ENCODE measurements around the gene RNF123.
A peak's percentile ranks its signal among the peaks of the same experiment; 100 is the strongest.

The RNF123 gene

DNA sequence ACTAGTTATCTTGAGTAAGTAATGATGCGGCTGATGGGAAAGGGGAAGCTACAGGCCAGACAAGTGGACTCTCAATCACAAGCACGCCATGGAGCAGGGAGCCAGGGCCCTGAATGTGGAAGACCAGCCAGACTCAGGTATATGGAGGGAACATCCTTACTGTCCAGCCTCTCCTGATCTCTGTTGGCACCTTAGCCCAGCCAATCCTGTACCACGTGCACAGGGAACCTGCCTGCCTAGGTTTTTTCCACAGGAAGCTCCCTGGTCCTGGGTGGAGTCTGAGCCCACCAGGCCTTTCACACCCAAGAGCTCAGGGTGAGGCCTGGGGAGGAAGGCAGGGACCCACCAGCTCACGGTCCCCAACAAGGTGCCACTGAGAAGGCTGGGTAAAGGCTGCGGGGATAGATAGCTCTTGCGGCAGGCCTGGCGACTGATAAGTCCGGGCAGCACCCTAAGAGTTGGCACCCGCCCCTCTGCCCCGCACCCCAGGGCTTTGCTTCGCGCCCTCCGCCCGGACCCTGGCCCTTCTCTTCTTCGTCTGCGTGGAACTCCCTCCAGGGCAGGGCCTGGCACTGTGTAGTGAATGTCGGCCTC is 16.1 kb upstream of the RNF123 start:
- Histone ChIP-seq H3K36me3 (ENCODE audit: insufficient read depth, insufficient read length, low read length) (peaks cover 39% of the 10 kb centered on the region), H3K27me3 (ENCODE audit: insufficient read depth, insufficient read length) (no peaks in the 10 kb centered on the region), H3K9me3 (ENCODE audit: insufficient read depth, low read length) (no peaks in the 10 kb centered on the region), H3K4me3 (ENCODE audit: insufficient read length, low read depth) (peak overlapping the region; percentile 95), H3K4me1 (ENCODE audit: insufficient read depth, insufficient read length) (peaks cover 11% of the 10 kb centered on the region), H3K9ac (ENCODE audit: insufficient read length, low read depth) (peak overlapping the region; percentile 99)
- no peak for TF ChIP-seq YY1 (IDR thresholded peaks at IDR 0.05; ENCODE audit: insufficient read depth, insufficient read length)
- TF ChIP-seq ZNF274 (IDR thresholded peaks at IDR 0.05; ENCODE audit: low read depth, low read length) = no peak
- no peak for TF ChIP-seq SUZ12 (IDR thresholded peaks at IDR 0.05; ENCODE audit: extremely low read depth, insufficient read depth, insufficient read length)
- no peak for DNase-seq (ENCODE audit: low read depth, low spot score)

DNA sequence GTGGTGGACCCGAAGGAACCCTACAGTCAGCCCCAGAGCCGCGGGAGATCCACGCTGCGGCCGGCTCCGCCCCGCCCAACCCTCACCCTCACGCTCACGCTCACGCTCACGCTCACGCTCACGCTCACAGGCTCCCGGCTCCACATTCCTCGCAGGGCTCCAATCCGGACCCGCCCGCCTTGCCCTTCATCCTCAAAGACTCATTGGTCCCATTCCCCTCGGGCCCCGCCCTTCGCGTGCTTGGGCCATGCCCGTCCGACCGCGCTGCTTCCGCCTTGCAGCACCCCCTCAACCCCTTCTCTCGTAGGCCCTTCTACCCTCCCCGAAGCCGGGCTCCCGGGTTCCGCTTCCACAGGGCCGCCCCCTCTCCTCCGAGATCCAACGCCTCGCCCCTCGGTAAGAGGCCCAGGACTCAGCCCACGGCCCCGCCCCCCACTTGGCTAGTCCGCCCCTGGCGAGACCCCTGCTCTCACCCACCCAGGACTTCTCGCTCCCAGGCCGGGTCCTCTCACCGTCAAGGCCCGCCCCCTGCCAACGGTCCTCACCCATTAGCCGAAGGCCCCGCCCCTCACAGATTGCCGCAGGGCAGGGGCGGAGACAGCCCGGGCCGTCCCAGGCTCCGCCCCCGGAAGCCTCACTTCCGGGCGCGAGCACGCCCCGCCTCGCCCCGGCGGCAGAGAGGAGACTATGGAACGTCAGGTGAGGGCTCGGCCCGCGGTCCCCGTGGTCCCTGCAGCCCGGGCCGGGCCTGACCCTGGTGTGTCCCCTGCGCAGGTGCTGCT is 15.5 kb upstream of the RNF123 start, which contains the start of gene APEH:
APEH (plus strand) TSS at position 637 of the 782 bp plus-strand sequence; CDS start at position 688, 51 bp downstream.
- H3K4me3 ChIP-seq (ENCODE audit: insufficient read length, low read depth) = peak within 1 kb of the TSS; percentile 95
- TF ChIP-seq ZNF274 (IDR thresholded peaks at IDR 0.05; ENCODE audit: low read depth, low read length) (no peak), SUZ12 (IDR thresholded peaks at IDR 0.05; ENCODE audit: extremely low read depth, insufficient read depth, insufficient read length) (no peak), YY1 (IDR thresholded peaks at IDR 0.05; ENCODE audit: insufficient read depth, insufficient read length) (no peak)
- peak; percentile 97 for DNase-seq (ENCODE audit: low read depth, low spot score)

DNA sequence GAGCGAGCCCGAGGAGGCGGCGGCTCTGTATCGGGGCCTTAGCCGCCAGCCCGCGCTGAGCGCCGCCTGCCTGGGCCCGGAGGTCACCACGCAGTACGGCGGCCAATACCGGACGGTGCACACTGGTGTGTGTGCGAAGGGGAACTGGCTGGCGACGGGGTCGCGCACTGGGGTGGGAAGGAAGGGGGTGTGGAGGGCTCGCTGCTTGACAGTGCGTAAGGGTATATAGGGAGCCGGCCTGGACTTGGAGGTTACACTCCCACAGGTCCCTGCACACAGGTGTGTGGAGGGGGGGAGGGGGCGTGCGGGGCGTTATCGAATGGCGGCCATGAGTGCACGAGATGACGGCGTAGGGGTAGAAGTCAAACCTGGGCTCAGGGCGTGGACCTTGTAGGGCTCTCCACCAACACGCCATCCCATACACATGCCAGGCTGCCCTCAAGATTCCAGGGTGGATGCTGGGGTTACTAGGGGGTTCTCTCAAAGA is 14.8 kb upstream of the RNF123 start:
- Histone ChIP-seq H3K4me3 (ENCODE audit: insufficient read length, low read depth) (peak overlapping the region; percentile 95), H3K36me3 (ENCODE audit: insufficient read depth, insufficient read length, low read length) (peaks cover 52% of the 10 kb centered on the region), H3K4me1 (ENCODE audit: insufficient read depth, insufficient read length) (peaks cover 11% of the 10 kb centered on the region), H3K27me3 (ENCODE audit: insufficient read depth, insufficient read length) (no peaks in the 10 kb centered on the region), H3K9ac (ENCODE audit: insufficient read length, low read depth) (peak overlapping the region; percentile 99), H3K9me3 (ENCODE audit: insufficient read depth, low read length) (no peaks in the 10 kb centered on the region)
- no peak for TF ChIP-seq YY1 (IDR thresholded peaks at IDR 0.05; ENCODE audit: insufficient read depth, insufficient read length)
- no peak for TF ChIP-seq SUZ12 (IDR thresholded peaks at IDR 0.05; ENCODE audit: extremely low read depth, insufficient read depth, insufficient read length)
- TF ChIP-seq ZNF274 (IDR thresholded peaks at IDR 0.05; ENCODE audit: low read depth, low read length) = no peak
- DNase-seq (ENCODE audit: low read depth, low spot score) = no peak

More for the DNA sequence above, 15.5 kb upstream of the RNF123 start, which contains the start of gene APEH:
- Histone ChIP-seq H3K4me1 (ENCODE audit: insufficient read depth, insufficient read length) (peaks cover 11% of the 10 kb centered on the region), H3K36me3 (ENCODE audit: insufficient read depth, insufficient read length, low read length) (peaks cover 45% of the 10 kb centered on the region), H3K9me3 (ENCODE audit: insufficient read depth, low read length) (no peaks in the 10 kb centered on the region), H3K9ac (ENCODE audit: insufficient read length, low read depth) (peak within 1 kb of the TSS; percentile 99), H3K27me3 (ENCODE audit: insufficient read depth, insufficient read length) (no peaks in the 10 kb centered on the region)

DNA sequence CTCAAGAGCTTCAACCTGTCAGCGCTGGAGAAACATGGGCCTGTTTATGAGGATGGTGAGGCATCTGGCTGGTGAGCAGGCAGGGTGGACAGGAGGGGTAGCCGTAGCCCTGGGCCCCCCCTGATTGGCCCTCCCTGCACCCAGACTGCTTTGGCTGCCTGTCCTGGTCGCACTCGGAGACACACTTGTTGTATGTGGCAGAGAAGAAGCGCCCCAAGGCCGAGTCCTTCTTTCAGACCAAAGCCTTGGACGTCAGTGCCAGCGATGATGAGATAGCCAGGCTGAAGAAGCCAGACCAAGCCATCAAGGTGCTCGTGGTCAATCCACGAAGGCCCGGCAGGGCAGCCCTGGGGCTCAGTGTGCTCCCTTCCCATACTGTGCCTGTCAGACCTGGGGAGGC is 13.4 kb upstream of the RNF123 start:
- peaks cover 61% of the 10 kb centered on the region for H3K36me3 ChIP-seq (ENCODE audit: insufficient read depth, insufficient read length, low read length)
- no peak overlapping the region for H3K9ac ChIP-seq (ENCODE audit: insufficient read length, low read depth)
- no peaks in the 10 kb centered on the region for H3K9me3 ChIP-seq (ENCODE audit: insufficient read depth, low read length)
- no peak for TF ChIP-seq SUZ12 (IDR thresholded peaks at IDR 0.05; ENCODE audit: extremely low read depth, insufficient read depth, insufficient read length)
- TF ChIP-seq YY1 (IDR thresholded peaks at IDR 0.05; ENCODE audit: insufficient read depth, insufficient read length) = no peak
- TF ChIP-seq ZNF274 (IDR thresholded peaks at IDR 0.05; ENCODE audit: low read depth, low read length) = no peak
- no peak for DNase-seq (ENCODE audit: low read depth, low spot score)
- no peaks in the 10 kb centered on the region for H3K27me3 ChIP-seq (ENCODE audit: insufficient read depth, insufficient read length)
- H3K4me3 ChIP-seq (ENCODE audit: insufficient read length, low read depth) = no peak overlapping the region
- H3K4me1 ChIP-seq (ENCODE audit: insufficient read depth, insufficient read length) = peaks cover 9% of the 10 kb centered on the region

DNA sequence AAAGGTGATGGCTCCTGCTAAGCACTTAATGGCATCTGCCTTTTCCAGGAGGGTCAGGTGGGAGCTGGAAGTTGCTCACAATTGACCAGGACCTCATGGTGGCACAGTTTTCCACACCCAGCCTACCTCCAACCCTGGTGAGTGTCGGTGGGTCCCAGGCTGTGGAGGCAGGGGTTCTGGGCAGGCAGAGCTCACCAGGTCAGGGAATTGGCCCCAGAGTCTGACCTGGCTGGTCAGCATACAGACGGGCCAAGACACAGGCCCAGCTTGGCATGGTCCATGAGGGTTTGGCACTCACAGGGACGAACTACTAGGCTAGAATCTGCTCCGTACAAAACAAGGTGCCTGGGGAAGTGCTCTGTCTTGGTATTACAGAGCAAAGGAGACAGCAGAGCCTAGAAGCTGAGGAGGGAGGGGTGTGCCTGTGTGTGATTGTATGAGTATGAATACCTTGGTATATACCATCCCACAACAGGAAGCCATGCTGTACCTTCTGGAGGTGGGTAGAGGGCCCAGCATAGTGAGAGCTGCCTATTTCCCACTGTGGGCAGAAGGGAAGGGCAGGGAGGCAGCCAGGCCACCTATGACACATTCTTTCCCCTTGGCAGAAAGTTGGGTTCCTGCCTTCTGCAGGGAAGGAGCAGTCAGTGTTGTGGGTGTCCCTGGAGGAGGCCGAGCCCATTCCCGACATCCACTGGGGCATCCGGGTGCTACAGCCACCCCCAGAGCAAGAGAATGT is 8.7 kb upstream of the RNF123 start:
- Histone ChIP-seq H3K4me3 (ENCODE audit: insufficient read length, low read depth) (no peak overlapping the region), H3K4me1 (ENCODE audit: insufficient read depth, insufficient read length) (peaks cover 3% of the 10 kb centered on the region), H3K9ac (ENCODE audit: insufficient read length, low read depth) (no peak overlapping the region), H3K9me3 (ENCODE audit: insufficient read depth, low read length) (no peaks in the 10 kb centered on the region), H3K27me3 (ENCODE audit: insufficient read depth, insufficient read length) (no peaks in the 10 kb centered on the region), H3K36me3 (ENCODE audit: insufficient read depth, insufficient read length, low read length) (peaks cover 93% of the 10 kb centered on the region)
- no peak for DNase-seq (ENCODE audit: low read depth, low spot score)
- TF ChIP-seq YY1 (IDR thresholded peaks at IDR 0.05; ENCODE audit: insufficient read depth, insufficient read length) (no peak), ZNF274 (IDR thresholded peaks at IDR 0.05; ENCODE audit: low read depth, low read length) (no peak), SUZ12 (IDR thresholded peaks at IDR 0.05; ENCODE audit: extremely low read depth, insufficient read depth, insufficient read length) (no peak)

DNA sequence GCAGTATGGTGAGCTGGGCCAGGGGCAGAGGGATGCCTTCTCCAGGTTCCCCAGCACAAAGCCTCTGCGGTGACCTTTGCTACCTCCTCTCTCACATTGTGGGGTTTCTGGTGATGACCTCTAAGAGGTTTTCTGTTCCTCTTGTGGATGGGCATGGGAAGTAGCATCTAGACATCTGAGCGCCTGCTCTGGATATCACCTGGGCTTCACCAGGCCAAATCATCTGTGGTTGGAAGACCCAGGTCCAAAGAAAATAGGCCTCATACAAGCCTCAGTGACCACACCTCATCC is 8.2 kb upstream of the RNF123 start:
- TF ChIP-seq ZNF274 (IDR thresholded peaks at IDR 0.05; ENCODE audit: low read depth, low read length) (no peak), SUZ12 (IDR thresholded peaks at IDR 0.05; ENCODE audit: extremely low read depth, insufficient read depth, insufficient read length) (no peak), YY1 (IDR thresholded peaks at IDR 0.05; ENCODE audit: insufficient read depth, insufficient read length) (no peak)
- Histone ChIP-seq H3K4me1 (ENCODE audit: insufficient read depth, insufficient read length) (peaks cover 3% of the 10 kb centered on the region), H3K4me3 (ENCODE audit: insufficient read length, low read depth) (no peak overlapping the region), H3K36me3 (ENCODE audit: insufficient read depth, insufficient read length, low read length) (peaks cover 87% of the 10 kb centered on the region), H3K27me3 (ENCODE audit: insufficient read depth, insufficient read length) (no peaks in the 10 kb centered on the region), H3K9me3 (ENCODE audit: insufficient read depth, low read length) (no peaks in the 10 kb centered on the region), H3K9ac (ENCODE audit: insufficient read length, low read depth) (no peak overlapping the region)
- DNase-seq (ENCODE audit: low read depth, low spot score) = no peak

DNA sequence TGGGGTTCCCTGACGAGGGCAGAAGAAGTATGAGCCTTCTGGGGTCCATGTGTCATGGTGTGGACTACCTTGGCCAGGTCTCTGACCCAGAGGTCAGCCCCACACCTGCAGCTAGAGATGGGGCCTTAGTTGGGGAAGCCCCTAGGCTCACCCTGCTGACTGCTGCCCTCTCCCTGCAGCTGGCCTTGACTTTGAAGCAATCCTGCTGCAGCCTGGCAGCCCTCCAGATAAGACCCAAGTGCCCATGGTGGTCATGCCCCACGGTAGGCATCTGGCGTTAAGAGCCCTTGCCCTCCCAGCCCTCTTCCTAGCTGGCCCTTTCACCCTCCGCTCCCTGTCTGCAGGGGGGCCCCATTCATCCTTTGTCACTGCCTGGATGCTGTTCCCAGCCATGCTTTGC is 7.8 kb upstream of the RNF123 start:
- Histone ChIP-seq H3K4me3 (ENCODE audit: insufficient read length, low read depth) (no peak overlapping the region), H3K27me3 (ENCODE audit: insufficient read depth, insufficient read length) (no peaks in the 10 kb centered on the region), H3K36me3 (ENCODE audit: insufficient read depth, insufficient read length, low read length) (peaks cover 84% of the 10 kb centered on the region), H3K4me1 (ENCODE audit: insufficient read depth, insufficient read length) (peaks cover 3% of the 10 kb centered on the region), H3K9ac (ENCODE audit: insufficient read length, low read depth) (no peak overlapping the region), H3K9me3 (ENCODE audit: insufficient read depth, low read length) (no peaks in the 10 kb centered on the region)
- DNase-seq (ENCODE audit: low read depth, low spot score) = no peak
- no peak for TF ChIP-seq YY1 (IDR thresholded peaks at IDR 0.05; ENCODE audit: insufficient read depth, insufficient read length)
- no peak for TF ChIP-seq SUZ12 (IDR thresholded peaks at IDR 0.05; ENCODE audit: extremely low read depth, insufficient read depth, insufficient read length)
- no peak for TF ChIP-seq ZNF274 (IDR thresholded peaks at IDR 0.05; ENCODE audit: low read depth, low read length)
